GM18517 (cell line): ENCODE data around the gene VGLL4.

ENCODE experiments used
- ATAC-seq: cut with Tn5 transposase; IDR thresholded peaks from one replicate; pipeline ENCODE4 v1.9.1; 2021; ENCODE audit warnings: mild to moderate bottlenecking, moderate library complexity; ENCODE audit not compliant: unreplicated experiment

The VGLL4 gene

GRCh38 chr3:11553436-11554235 lies 90.1 kb downstream of the VGLL4 start:
- no peak for ATAC-seq

- ATAC-seq: no peak
Observed at GRCh38 chr3:11552289-11553264, 91.1 kb downstream of the VGLL4 start.

- no peak for ATAC-seq
Observed at GRCh38 chr3:11551036-11551435, 92.7 kb downstream of the VGLL4 start.

GRCh38 chr3:11549580-11550140 lies 94.1 kb downstream of the VGLL4 start:
- no peak for ATAC-seq

- no peak for ATAC-seq
Observed at GRCh38 chr3:11548721-11549131, 95.0 kb downstream of the VGLL4 start.

GRCh38 chr3:11547498-11547897 lies 96.2 kb downstream of the VGLL4 start:
- ATAC-seq: no peak

- no peak for ATAC-seq
Observed at GRCh38 chr3:11546657-11547302, 96.9 kb downstream of the VGLL4 start.

- no peak for ATAC-seq
Observed at GRCh38 chr3:11545186-11545851, 98.4 kb downstream of the VGLL4 start.

GRCh38 chr3:11544412-11545181 lies 99.1 kb downstream of the VGLL4 start:
- no peak for ATAC-seq

- no peak for ATAC-seq
Observed at GRCh38 chr3:11543948-11544387, 99.7 kb downstream of the VGLL4 start.

- no peak for ATAC-seq
Observed at GRCh38 chr3:11543141-11543947, 100.4 kb downstream of the VGLL4 start.

GRCh38 chr3:11542551-11542950 lies 101.2 kb downstream of the VGLL4 start:
- ATAC-seq: no peak

- ATAC-seq: no peak
Observed at GRCh38 chr3:11541321-11542303, 102.1 kb downstream of the VGLL4 start.

- no peak for ATAC-seq
Observed at GRCh38 chr3:11539677-11540076, 104.0 kb downstream of the VGLL4 start.

- ATAC-seq: no peak
Observed at GRCh38 chr3:11539218-11539617, 104.5 kb downstream of the VGLL4 start.

- ATAC-seq: no peak
Observed at GRCh38 chr3:11538581-11538980, 105.1 kb downstream of the VGLL4 start.

- no peak for ATAC-seq
Observed at GRCh38 chr3:11536936-11537612, 106.6 kb downstream of the VGLL4 start.
